ENCODE measurements around the gene PCDHGA2. TPM values are rescaled to one million over a fixed set of nuclear protein-coding genes. Genes with fewer than 3 reads are reported as not detected.

PCDHGA2 gene
- 2.7 and 2.9 TPM in 2 replicates for total RNA-seq

DNA sequence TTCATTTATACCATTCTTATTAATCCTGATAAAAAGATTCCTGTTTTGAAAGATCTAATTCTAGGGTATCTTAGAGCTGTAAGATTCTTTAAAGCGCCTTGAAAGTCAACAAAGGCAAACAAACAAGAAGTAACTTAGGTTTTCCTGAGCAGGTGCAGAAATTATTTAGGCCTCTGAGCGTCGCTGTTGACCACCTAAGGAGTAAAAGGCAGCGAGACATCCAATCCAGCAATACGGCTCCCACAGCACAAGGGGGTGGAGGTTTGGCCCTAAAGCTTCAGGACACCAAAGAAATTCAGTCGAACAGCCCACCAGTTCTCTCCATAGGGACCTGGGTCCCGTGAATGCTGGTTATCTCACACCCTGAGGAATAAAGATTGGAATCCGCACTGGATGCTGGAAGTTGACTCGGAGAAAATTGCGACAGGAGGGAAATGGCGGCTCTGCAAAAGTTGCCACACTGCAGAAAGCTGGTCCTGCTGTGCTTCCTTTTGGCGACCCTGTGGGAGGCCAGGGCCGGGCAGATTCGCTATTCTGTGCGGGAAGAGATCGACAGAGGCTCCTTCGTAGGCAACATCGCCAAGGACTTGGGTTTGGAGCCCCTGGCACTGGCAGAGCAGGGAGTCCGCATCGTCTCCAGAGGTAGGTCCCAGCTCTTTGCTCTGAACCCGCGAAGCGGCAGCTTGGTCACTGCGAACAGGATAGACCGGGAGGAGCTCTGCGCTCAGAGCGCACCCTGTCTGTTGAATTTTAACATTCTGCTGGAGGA, at the start of gene PCDHGA2:
TSS of gene PCDHGA2 (plus strand) at position 223 of the 769 bp plus-strand sequence.
- TF ChIP-seq, protein P1, sequence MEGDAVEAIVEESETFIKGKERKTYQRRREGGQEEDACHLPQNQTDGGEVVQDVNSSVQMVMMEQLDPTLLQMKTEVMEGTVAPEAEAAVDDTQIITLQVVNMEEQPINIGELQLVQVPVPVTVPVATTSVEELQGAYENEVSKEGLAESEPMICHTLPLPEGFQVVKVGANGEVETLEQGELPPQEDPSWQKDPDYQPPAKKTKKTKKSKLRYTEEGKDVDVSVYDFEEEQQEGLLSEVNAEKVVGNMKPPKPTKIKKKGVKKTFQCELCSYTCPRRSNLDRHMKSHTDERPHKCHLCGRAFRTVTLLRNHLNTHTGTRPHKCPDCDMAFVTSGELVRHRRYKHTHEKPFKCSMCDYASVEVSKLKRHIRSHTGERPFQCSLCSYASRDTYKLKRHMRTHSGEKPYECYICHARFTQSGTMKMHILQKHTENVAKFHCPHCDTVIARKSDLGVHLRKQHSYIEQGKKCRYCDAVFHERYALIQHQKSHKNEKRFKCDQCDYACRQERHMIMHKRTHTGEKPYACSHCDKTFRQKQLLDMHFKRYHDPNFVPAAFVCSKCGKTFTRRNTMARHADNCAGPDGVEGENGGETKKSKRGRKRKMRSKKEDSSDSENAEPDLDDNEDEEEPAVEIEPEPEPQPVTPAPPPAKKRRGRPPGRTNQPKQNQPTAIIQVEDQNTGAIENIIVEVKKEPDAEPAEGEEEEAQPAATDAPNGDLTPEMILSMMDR (IDR thresholded peaks at IDR 0.05; ENCODE audit: extremely low read depth, low read depth, low read length) = peak; percentile 71
- no peaks in the 10 kb centered on the region for H4K20me1 ChIP-seq (ENCODE audit: insufficient read depth, low read length)
- DNase-seq (ENCODE audit: insufficient read length, low spot score, missing footprints) = peak; percentile 82
- H3K4me1 ChIP-seq (ENCODE audit: insufficient read depth, low read length) = no peaks in the 10 kb centered on the region
- peaks cover 22% of the 10 kb centered on the region for H3K27me3 ChIP-seq (ENCODE audit: insufficient read depth, low read length)
- peaks cover 2% of the 10 kb centered on the region for H3K9me3 ChIP-seq (ENCODE audit: low read depth, low read length)
- no peak within 1 kb of the TSS for H3K27ac ChIP-seq (ENCODE audit: low read depth, low read length)
- peak within 1 kb of the TSS; percentile 85 for H3K4me2 ChIP-seq (ENCODE audit: insufficient read depth, low read length)
- no peaks in the 10 kb centered on the region for H3K36me3 ChIP-seq (ENCODE audit: insufficient read depth, low read length)
- H2AFZ ChIP-seq (ENCODE audit: low read length) = peak within 1 kb of the TSS; percentile 94
- no peaks in the 10 kb centered on the region for H3K79me2 ChIP-seq (ENCODE audit: insufficient read depth, low read length)
- peak within 1 kb of the TSS; percentile 73 for H3K4me3 ChIP-seq (ENCODE audit: insufficient read depth, low read length)

DNA sequence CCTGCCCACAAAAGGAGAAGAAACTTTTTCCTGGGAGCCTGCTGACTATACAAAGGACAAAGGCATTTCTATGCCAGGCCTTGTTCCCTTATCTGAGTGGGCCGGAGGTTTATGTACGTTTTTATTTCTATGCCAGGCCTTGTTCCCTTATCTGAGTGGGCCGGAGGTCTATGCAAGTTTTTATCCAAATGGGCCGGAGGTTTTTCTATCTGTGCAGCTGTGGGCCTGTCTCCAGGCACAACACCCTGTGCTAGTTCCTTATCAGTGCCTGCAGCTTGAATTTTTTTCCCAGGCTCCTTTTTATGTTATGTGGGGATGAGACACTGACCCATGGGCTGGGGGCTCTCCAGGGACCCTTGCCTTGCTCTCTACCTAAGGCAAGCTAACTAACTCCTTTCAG, 40.2 kb upstream of the PCDHGA2 start:
- no peaks in the 10 kb centered on the region for H3K4me1 ChIP-seq (ENCODE audit: insufficient read depth, low read length)
- H3K4me3 ChIP-seq (ENCODE audit: insufficient read depth, low read length) = no peak overlapping the region
- peaks cover 2% of the 10 kb centered on the region for H3K79me2 ChIP-seq (ENCODE audit: insufficient read depth, low read length)
- DNase-seq (ENCODE audit: insufficient read length, low spot score, missing footprints) = no peak
- H3K36me3 ChIP-seq (ENCODE audit: insufficient read depth, low read length) = no peaks in the 10 kb centered on the region
- H3K27me3 ChIP-seq (ENCODE audit: insufficient read depth, low read length) = no peaks in the 10 kb centered on the region
- TF ChIP-seq, protein P1 (IDR thresholded peaks at IDR 0.05; ENCODE audit: extremely low read depth, low read depth, low read length) = no peak
- no peak overlapping the region for H3K27ac ChIP-seq (ENCODE audit: low read depth, low read length)
- H4K20me1 ChIP-seq (ENCODE audit: insufficient read depth, low read length) = no peaks in the 10 kb centered on the region
- no peak overlapping the region for H2AFZ ChIP-seq (ENCODE audit: low read length)
- peaks cover 1% of the 10 kb centered on the region for H3K9me3 ChIP-seq (ENCODE audit: low read depth, low read length)
- H3K4me2 ChIP-seq (ENCODE audit: insufficient read depth, low read length) = no peak overlapping the region

DNA sequence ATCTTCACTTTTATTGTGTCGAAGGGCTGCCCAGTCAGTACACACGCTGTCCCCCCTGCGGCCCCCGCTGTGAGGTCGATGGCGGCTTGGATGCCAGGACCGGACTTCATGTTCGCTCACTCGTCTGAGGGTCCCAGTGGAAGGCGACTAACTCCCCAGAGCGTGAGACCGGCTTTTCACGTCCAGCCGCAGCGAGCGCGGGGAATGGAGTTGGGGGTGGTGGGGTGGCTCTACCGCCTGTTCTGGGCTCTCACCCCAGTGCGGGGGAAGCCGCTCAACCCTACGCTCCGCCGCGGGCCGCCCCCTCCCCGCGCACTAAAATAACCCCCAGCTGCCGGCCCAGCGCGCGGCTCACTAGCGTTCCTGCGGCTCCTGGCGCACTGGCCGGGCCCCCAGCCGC, 34.8 kb upstream of the PCDHGA2 start, which contains the start of gene SLC25A2:
TSS of gene SLC25A2 (minus strand) at position 294 of the 400 bp plus-strand sequence. CDS start at position 110, 184 bp downstream.
- no peaks in the 10 kb centered on the region for H3K27me3 ChIP-seq (ENCODE audit: insufficient read depth, low read length)
- peaks cover 10% of the 10 kb centered on the region for H3K79me2 ChIP-seq (ENCODE audit: insufficient read depth, low read length)
- DNase-seq (ENCODE audit: insufficient read length, low spot score, missing footprints) = no peak
- peaks cover 7% of the 10 kb centered on the region for H3K9me3 ChIP-seq (ENCODE audit: low read depth, low read length)
- no peaks in the 10 kb centered on the region for H4K20me1 ChIP-seq (ENCODE audit: insufficient read depth, low read length)
- TF ChIP-seq, protein P1 (IDR thresholded peaks at IDR 0.05; ENCODE audit: extremely low read depth, low read depth, low read length) = no peak
- no peaks in the 10 kb centered on the region for H3K4me1 ChIP-seq (ENCODE audit: insufficient read depth, low read length)
- no peak within 1 kb of the TSS for H2AFZ ChIP-seq (ENCODE audit: low read length)
- H3K27ac ChIP-seq (ENCODE audit: low read depth, low read length) = no peak within 1 kb of the TSS
- no peak within 1 kb of the TSS for H3K4me3 ChIP-seq (ENCODE audit: insufficient read depth, low read length)
- no peaks in the 10 kb centered on the region for H3K36me3 ChIP-seq (ENCODE audit: insufficient read depth, low read length)
- H3K4me2 ChIP-seq (ENCODE audit: insufficient read depth, low read length) = no peak within 1 kb of the TSS

DNA sequence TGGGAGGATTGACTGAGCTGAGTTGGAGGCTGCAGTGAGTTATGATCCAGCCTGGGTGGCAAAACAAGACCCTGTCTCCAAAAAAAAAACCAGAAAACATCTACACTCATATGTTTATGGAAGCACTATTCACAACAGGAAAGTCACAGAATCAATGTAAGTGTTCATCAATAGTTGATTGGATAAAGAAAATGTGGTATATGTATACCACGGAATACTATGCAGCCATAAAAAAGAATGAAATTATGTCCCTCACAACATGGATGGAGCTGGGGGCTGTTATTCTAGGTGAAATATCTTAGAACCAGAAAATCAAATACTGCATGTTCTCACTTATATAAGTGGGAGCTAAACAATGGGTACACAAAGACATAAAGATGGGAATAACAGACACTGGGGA, 31.9 kb upstream of the PCDHGA2 start:
- no peak for DNase-seq (ENCODE audit: insufficient read length, low spot score, missing footprints)
- H3K9me3 ChIP-seq (ENCODE audit: low read depth, low read length) = peaks cover 9% of the 10 kb centered on the region
- H3K4me2 ChIP-seq (ENCODE audit: insufficient read depth, low read length) = no peak overlapping the region
- H3K79me2 ChIP-seq (ENCODE audit: insufficient read depth, low read length) = peaks cover 21% of the 10 kb centered on the region
- TF ChIP-seq, protein P1 (IDR thresholded peaks at IDR 0.05; ENCODE audit: extremely low read depth, low read depth, low read length) = no peak
- H4K20me1 ChIP-seq (ENCODE audit: insufficient read depth, low read length) = peaks cover 3% of the 10 kb centered on the region
- no peak overlapping the region for H2AFZ ChIP-seq (ENCODE audit: low read length)
- H3K4me3 ChIP-seq (ENCODE audit: insufficient read depth, low read length) = no peak overlapping the region
- no peaks in the 10 kb centered on the region for H3K4me1 ChIP-seq (ENCODE audit: insufficient read depth, low read length)
- no peaks in the 10 kb centered on the region for H3K27me3 ChIP-seq (ENCODE audit: insufficient read depth, low read length)
- no peak overlapping the region for H3K27ac ChIP-seq (ENCODE audit: low read depth, low read length)
- H3K36me3 ChIP-seq (ENCODE audit: insufficient read depth, low read length) = no peaks in the 10 kb centered on the region

Data from osteoblast (primary cell).